Placental pericyte (primary cell): ENCODE data around the gene PDE8A. TPM values are rescaled to one million over a fixed set of nuclear protein-coding genes. Genes with fewer than 3 reads are reported as not detected.

Experiments used
- small RNA-seq: library from RNA; depleted of rRNA; stranded (forward); fragments of <200 nt; gene quantifications from one replicate; pipeline ENCODE3, GENCODE V24; 2012; ENCODE audit warnings: low replicate concordance
- total RNA-seq: library from RNA; depleted of rRNA; stranded (reverse); fragments of >200 nt; gene quantifications from 2 replicates; pipeline ENCODE4 v1.2.3, GENCODE V29; 2012

PDE8A gene, protein sequence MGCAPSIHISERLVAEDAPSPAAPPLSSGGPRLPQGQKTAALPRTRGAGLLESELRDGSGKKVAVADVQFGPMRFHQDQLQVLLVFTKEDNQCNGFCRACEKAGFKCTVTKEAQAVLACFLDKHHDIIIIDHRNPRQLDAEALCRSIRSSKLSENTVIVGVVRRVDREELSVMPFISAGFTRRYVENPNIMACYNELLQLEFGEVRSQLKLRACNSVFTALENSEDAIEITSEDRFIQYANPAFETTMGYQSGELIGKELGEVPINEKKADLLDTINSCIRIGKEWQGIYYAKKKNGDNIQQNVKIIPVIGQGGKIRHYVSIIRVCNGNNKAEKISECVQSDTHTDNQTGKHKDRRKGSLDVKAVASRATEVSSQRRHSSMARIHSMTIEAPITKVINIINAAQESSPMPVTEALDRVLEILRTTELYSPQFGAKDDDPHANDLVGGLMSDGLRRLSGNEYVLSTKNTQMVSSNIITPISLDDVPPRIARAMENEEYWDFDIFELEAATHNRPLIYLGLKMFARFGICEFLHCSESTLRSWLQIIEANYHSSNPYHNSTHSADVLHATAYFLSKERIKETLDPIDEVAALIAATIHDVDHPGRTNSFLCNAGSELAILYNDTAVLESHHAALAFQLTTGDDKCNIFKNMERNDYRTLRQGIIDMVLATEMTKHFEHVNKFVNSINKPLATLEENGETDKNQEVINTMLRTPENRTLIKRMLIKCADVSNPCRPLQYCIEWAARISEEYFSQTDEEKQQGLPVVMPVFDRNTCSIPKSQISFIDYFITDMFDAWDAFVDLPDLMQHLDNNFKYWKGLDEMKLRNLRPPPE
- total RNA-seq, result 32.4 and 55.3 TPM in 2 replicates

GRCh38 chr15:84981711-84982300 is at the start of gene PDE8A:
Gene PDE8A (plus strand): TSS chr15:84981856. CDS start chr15:84982163, 307 bp downstream.

Small RNA genes lying within 50 kb of the gene (small RNA-seq; reads per million reads assigned to genes)
- gene AC044860.2 (not detected), gene RNU6-339P (not detected), gene RNU6-796P (not detected)

Other genes starting within 250 kb of the PDE8A start
- 9.0 and 16.5 TPM in 2 replicates for gene ZNF592, start 233.3 kb upstream of the PDE8A start, total RNA-seq
- 0.57 and 1.5 TPM in 2 replicates for gene ALPK3, start 164.5 kb upstream of the PDE8A start, total RNA-seq
- gene SLC28A1, start 97.2 kb upstream of the PDE8A start, total RNA-seq, result not detected in 2 replicates